ENCODE data around the gene CD6.

- TF ChIP-seq CTCF (IDR thresholded peaks at IDR 0.05; ENCODE audit: control extremely low read depth in 1 of 3, insufficient read depth in 1 of 3, low read depth in 1 of 3, low read length in 3 of 3) (no peak), POLR2AphosphoS5 (IDR thresholded peaks at IDR 0.05; ENCODE audit: low read depth, low read length) (no peak)
These were observed 87.8 kb downstream of the CD6 start for GRCh38 chr11:61059260-61059752.

Data from H1 (cell line).